DND-41 (cell line): ENCODE data around the gene PPARA.

Source experiments
- CTCF ChIP-seq: IDR thresholded peaks from 2 replicates; pipeline ENCODE4 v1.5.1; 2012; ENCODE audit warnings: borderline replicate concordance, low read length, moderate library complexity, mild to moderate bottlenecking; ENCODE audit not compliant: poor library complexity, severe bottlenecking; ENCODE audit errors: extremely low read depth
- EZH2 ChIP-seq: IDR thresholded peaks from 3 replicates; pipeline ENCODE4 v1.6.1; 2012; ENCODE audit warnings: borderline replicate concordance, low read depth, mild to moderate bottlenecking, moderate library complexity, low read length, inconsistent platforms; ENCODE audit not compliant: severe bottlenecking

GRCh38 chr22:46153930-46154329 is 3.6 kb downstream of the PPARA start:
- no peak for TF ChIP-seq CTCF
- TF ChIP-seq EZH2 = no peak
